Measurements from ENCODE around the gene NCOA3.

- TF ChIP-seq CTCF (conservative IDR thresholded peaks at IDR 0.05; ENCODE audit: low read length), result no peak
- no peak for TF ChIP-seq EZH2phosphoT487 (IDR thresholded peaks at IDR 0.05; ENCODE audit: borderline replicate concordance)
Measured at GRCh38 chr20:47459344-47460073, 42.2 kb upstream of the NCOA3 start.
